RPMI8226 (cell line): Measurements from ENCODE around the gene APLNR.
A peak's percentile ranks its signal among the peaks of the same experiment; 100 is the strongest.

Source experiments
- DNase-seq: peaks from one replicate; pipeline ENCODE4 v3.0.0-alpha.2; 2015

APLNR gene

GRCh38 chr11:57251037-57251436, 14.0 kb upstream of the APLNR start:
- DNase-seq = no peak

GRCh38 chr11:57249384-57250319, 12.6 kb upstream of the APLNR start:
- peak; percentile 73 for DNase-seq

GRCh38 chr11:57248780-57249383, 11.8 kb upstream of the APLNR start:
- DNase-seq = peak; percentile 68

GRCh38 chr11:57244911-57245310, 7.9 kb upstream of the APLNR start:
- no peak for DNase-seq

GRCh38 chr11:57241353-57241972, 4.4 kb upstream of the APLNR start:
- DNase-seq = no peak

- no peak for DNase-seq
Measured at GRCh38 chr11:57240757-57241156, 3.7 kb upstream of the APLNR start.

- DNase-seq = no peak
Measured at GRCh38 chr11:57240007-57240406, 3.0 kb upstream of the APLNR start.

GRCh38 chr11:57239348-57239747, 2.3 kb upstream of the APLNR start:
- DNase-seq = no peak

GRCh38 chr11:57235761-57236703, 1.0 kb downstream of the APLNR start:
- DNase-seq = no peak

- no peak for DNase-seq
Measured at GRCh38 chr11:57233702-57234101, 3.3 kb downstream of the APLNR start.

GRCh38 chr11:57231539-57232253, 5.4 kb downstream of the APLNR start:
- DNase-seq = no peak

- no peak for DNase-seq
Measured at GRCh38 chr11:57230791-57231538, 6.1 kb downstream of the APLNR start.

- DNase-seq = no peak
Measured at GRCh38 chr11:57230316-57230715, 6.7 kb downstream of the APLNR start.

GRCh38 chr11:57228600-57228999, 8.4 kb downstream of the APLNR start:
- no peak for DNase-seq

GRCh38 chr11:57224537-57224936, 12.5 kb downstream of the APLNR start:
- DNase-seq = no peak

GRCh38 chr11:57224128-57224527, 12.9 kb downstream of the APLNR start:
- no peak for DNase-seq

- DNase-seq = no peak
Measured at GRCh38 chr11:57223601-57224000, 13.4 kb downstream of the APLNR start.

GRCh38 chr11:57222239-57222638, 14.8 kb downstream of the APLNR start:
- DNase-seq = no peak

GRCh38 chr11:57219021-57219627, 17.9 kb downstream of the APLNR start:
- no peak for DNase-seq

- no peak for DNase-seq
Measured at GRCh38 chr11:57217053-57217452, 20.0 kb downstream of the APLNR start.

GRCh38 chr11:57216463-57216862, 20.6 kb downstream of the APLNR start:
- DNase-seq = no peak
